WTC11 (cell line): ENCODE data around the gene C1orf226.

Experiments
- ATF1 ChIP-seq: sonication (generic); formaldehyde crosslinking; IDR thresholded peaks from 2 replicates; pipeline ENCODE4 v1.8.1; 2023; ENCODE audit warnings: mild to moderate bottlenecking, moderate library complexity, missing genetic modification reagents
- CTCF ChIP-seq: fragments of 200-600 bp; IDR thresholded peaks from 2 replicates; pipeline ENCODE4 v1.8.0; 2022; ENCODE audit warnings: antibody characterized with exemption
- E2F4 ChIP-seq: sonication (generic); formaldehyde crosslinking; IDR thresholded peaks from 2 replicates; pipeline ENCODE4 v1.8.1; 2022; ENCODE audit warnings: low read depth, mild to moderate bottlenecking, moderate library complexity, missing genetic modification reagents, borderline replicate concordance
- ELF4 ChIP-seq: sonication (generic); formaldehyde crosslinking; IDR thresholded peaks from 2 replicates; pipeline ENCODE4 v1.8.1; 2022; ENCODE audit warnings: low read depth, mild to moderate bottlenecking, moderate library complexity, missing genetic modification reagents
- KAT7 ChIP-seq: sonication (generic); formaldehyde crosslinking; IDR thresholded peaks from 2 replicates; pipeline ENCODE4 v1.8.1; 2023; ENCODE audit warnings: missing genetic modification reagents, mild to moderate bottlenecking, borderline replicate concordance
- MAX ChIP-seq: sonication (generic); formaldehyde crosslinking; IDR thresholded peaks from 2 replicates; pipeline ENCODE4 v1.8.0; 2022; ENCODE audit warnings: mild to moderate bottlenecking, missing genetic modification reagents
- ZNF232 ChIP-seq: sonication (generic); formaldehyde crosslinking; IDR thresholded peaks from 2 replicates; pipeline ENCODE4 v1.8.0; 2022; ENCODE audit warnings: mild to moderate bottlenecking, missing genetic modification reagents
- ZNF263 ChIP-seq: sonication (generic); formaldehyde crosslinking; IDR thresholded peaks from 2 replicates; pipeline ENCODE4 v1.8.1; 2022; ENCODE audit warnings: low read depth, mild to moderate bottlenecking, moderate library complexity, missing genetic modification reagents
- TF ChIP-seq, protein P1 (sequence below): sonication (generic); formaldehyde crosslinking; IDR thresholded peaks from 2 replicates; pipeline ENCODE4 v1.8.1; 2022; ENCODE audit warnings: low read depth, missing genetic modification reagents, borderline replicate concordance
- TF ChIP-seq, protein P2 (sequence below): sonication (generic); formaldehyde crosslinking; conservative IDR thresholded peaks from 2 replicates; pipeline ENCODE4 v1.8.1; 2022; ENCODE audit warnings: mild to moderate bottlenecking, missing genetic modification reagents
- TF ChIP-seq, protein P3 (sequence below): sonication (generic); formaldehyde crosslinking; IDR thresholded peaks from 2 replicates; pipeline ENCODE4 v1.8.1; 2023; ENCODE audit warnings: mild to moderate bottlenecking, missing genetic modification reagents, moderate library complexity
- TF ChIP-seq, protein P4 (sequence below): sonication (generic); formaldehyde crosslinking; IDR thresholded peaks from 2 replicates; pipeline ENCODE4 v1.8.0; 2022; ENCODE audit warnings: mild to moderate bottlenecking, missing genetic modification reagents

GRCh38 chr1:162397943-162398560 lies 16.5 kb downstream of the C1orf226 start:
- TF ChIP-seq CTCF, result no peak
- no peak for TF ChIP-seq E2F4 (CRISPR knock-in tag)
- TF ChIP-seq MAX (CRISPR knock-in tag), result no peak
- no peak for TF ChIP-seq ATF1
- TF ChIP-seq, protein P1, sequence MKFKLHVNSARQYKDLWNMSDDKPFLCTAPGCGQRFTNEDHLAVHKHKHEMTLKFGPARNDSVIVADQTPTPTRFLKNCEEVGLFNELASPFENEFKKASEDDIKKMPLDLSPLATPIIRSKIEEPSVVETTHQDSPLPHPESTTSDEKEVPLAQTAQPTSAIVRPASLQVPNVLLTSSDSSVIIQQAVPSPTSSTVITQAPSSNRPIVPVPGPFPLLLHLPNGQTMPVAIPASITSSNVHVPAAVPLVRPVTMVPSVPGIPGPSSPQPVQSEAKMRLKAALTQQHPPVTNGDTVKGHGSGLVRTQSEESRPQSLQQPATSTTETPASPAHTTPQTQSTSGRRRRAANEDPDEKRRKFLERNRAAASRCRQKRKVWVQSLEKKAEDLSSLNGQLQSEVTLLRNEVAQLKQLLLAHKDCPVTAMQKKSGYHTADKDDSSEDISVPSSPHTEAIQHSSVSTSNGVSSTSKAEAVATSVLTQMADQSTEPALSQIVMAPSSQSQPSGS, result no peak
- TF ChIP-seq, protein P2, sequence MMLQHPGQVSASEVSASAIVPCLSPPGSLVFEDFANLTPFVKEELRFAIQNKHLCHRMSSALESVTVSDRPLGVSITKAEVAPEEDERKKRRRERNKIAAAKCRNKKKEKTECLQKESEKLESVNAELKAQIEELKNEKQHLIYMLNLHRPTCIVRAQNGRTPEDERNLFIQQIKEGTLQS (CRISPR knock-in tag), result no peak
- no peak for TF ChIP-seq ZNF263 (CRISPR knock-in tag)
- TF ChIP-seq ELF4 (CRISPR knock-in tag), result no peak
- TF ChIP-seq ZNF232, result no peak
- TF ChIP-seq, protein P3, sequence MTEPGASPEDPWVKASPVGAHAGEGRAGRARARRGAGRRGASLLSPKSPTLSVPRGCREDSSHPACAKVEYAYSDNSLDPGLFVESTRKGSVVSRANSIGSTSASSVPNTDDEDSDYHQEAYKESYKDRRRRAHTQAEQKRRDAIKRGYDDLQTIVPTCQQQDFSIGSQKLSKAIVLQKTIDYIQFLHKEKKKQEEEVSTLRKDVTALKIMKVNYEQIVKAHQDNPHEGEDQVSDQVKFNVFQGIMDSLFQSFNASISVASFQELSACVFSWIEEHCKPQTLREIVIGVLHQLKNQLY (CRISPR knock-in tag), result no peak
- TF ChIP-seq, protein P4, sequence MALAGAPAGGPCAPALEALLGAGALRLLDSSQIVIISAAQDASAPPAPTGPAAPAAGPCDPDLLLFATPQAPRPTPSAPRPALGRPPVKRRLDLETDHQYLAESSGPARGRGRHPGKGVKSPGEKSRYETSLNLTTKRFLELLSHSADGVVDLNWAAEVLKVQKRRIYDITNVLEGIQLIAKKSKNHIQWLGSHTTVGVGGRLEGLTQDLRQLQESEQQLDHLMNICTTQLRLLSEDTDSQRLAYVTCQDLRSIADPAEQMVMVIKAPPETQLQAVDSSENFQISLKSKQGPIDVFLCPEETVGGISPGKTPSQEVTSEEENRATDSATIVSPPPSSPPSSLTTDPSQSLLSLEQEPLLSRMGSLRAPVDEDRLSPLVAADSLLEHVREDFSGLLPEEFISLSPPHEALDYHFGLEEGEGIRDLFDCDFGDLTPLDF (CRISPR knock-in tag), result no peak
- TF ChIP-seq KAT7 (CRISPR knock-in tag), result no peak
